SK-N-SH treated with all-trans-retinoic acid at 6 μM for 48 hours (cell line): Measurements from ENCODE around the gene RERE.

Experiments
- BACH2 ChIP-seq: fragments of 250-450 bp; sonication (Bioruptor Pico); IDR thresholded peaks from 2 replicates; pipeline ENCODE4 v1.9.0; 2021; ENCODE audit warnings: mild to moderate bottlenecking, borderline replicate concordance
- ISL1 ChIP-seq: fragments of 250-450 bp; sonication (Bioruptor Pico); IDR thresholded peaks from 2 replicates; pipeline ENCODE4 v2.1.2; 2022; ENCODE audit warnings: mild to moderate bottlenecking, moderate library complexity
- RARB ChIP-seq: fragments of 250-450 bp; sonication (Bioruptor Pico); IDR thresholded peaks from 2 replicates; pipeline ENCODE4 v1.8.0; 2021; ENCODE audit warnings: mild to moderate bottlenecking, moderate library complexity
- ZFP3 ChIP-seq: fragments of 250-450 bp; sonication (Bioruptor Pico); IDR thresholded peaks from 2 replicates; pipeline ENCODE4 v1.5.0; 2020; ENCODE audit warnings: mild to moderate bottlenecking, moderate library complexity
- ZNF8 ChIP-seq: fragments of 450-650 bp; formaldehyde crosslinking; IDR thresholded peaks from 2 replicates; pipeline ENCODE4 v1.5.0; 2020; ENCODE audit warnings: mild to moderate bottlenecking, moderate library complexity
- TF ChIP-seq, protein P1 (sequence below): fragments of 250-450 bp; sonication (Bioruptor Pico); IDR thresholded peaks from 2 replicates; pipeline ENCODE4 v1.8.0; 2020; ENCODE audit warnings: mild to moderate bottlenecking, moderate library complexity, borderline replicate concordance
- TF ChIP-seq, protein P2 (sequence below): fragments of 250-450 bp; sonication (Bioruptor Pico); IDR thresholded peaks from 2 replicates; pipeline ENCODE4 v1.5.1; 2020; ENCODE audit warnings: low read depth, mild to moderate bottlenecking, moderate library complexity

DNA sequence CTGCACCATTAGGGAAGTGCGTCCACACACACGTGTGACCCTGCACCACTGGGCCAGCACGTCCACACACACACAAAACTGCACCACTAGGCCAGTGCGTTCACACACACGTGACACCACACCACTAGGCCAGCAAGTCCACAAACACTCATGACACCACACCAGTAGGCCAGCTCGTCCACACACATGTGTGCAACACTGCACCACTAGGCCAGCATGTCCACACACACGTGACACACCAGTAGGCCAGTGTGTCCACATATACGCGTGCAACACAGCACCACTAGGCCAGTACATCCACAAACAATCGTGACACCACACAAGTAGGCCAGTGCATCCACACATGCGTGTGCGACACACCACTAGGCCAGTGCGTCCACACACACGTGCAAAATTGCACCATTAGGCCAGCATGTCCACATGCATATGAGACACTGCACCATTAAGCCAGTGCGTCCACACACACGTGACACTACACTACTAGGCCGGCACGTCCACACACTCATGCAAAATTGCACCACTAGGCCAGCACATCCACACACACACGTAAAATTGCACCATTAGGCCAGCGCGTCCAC lies 264.5 kb downstream of the RERE start:
- TF ChIP-seq ZNF8 (CRISPR knock-in tag) = no peak
- no peak for TF ChIP-seq BACH2
- TF ChIP-seq ZFP3 (CRISPR knock-in tag) = no peak
- TF ChIP-seq, protein P1, sequence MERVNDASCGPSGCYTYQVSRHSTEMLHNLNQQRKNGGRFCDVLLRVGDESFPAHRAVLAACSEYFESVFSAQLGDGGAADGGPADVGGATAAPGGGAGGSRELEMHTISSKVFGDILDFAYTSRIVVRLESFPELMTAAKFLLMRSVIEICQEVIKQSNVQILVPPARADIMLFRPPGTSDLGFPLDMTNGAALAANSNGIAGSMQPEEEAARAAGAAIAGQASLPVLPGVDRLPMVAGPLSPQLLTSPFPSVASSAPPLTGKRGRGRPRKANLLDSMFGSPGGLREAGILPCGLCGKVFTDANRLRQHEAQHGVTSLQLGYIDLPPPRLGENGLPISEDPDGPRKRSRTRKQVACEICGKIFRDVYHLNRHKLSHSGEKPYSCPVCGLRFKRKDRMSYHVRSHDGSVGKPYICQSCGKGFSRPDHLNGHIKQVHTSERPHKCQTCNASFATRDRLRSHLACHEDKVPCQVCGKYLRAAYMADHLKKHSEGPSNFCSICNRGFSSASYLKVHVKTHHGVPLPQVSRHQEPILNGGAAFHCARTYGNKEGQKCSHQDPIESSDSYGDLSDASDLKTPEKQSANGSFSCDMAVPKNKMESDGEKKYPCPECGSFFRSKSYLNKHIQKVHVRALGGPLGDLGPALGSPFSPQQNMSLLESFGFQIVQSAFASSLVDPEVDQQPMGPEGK (CRISPR knock-in tag) = no peak
- no peak for TF ChIP-seq RARB (CRISPR knock-in tag)
- no peak for TF ChIP-seq ISL1 (CRISPR knock-in tag)
- TF ChIP-seq, protein P2, sequence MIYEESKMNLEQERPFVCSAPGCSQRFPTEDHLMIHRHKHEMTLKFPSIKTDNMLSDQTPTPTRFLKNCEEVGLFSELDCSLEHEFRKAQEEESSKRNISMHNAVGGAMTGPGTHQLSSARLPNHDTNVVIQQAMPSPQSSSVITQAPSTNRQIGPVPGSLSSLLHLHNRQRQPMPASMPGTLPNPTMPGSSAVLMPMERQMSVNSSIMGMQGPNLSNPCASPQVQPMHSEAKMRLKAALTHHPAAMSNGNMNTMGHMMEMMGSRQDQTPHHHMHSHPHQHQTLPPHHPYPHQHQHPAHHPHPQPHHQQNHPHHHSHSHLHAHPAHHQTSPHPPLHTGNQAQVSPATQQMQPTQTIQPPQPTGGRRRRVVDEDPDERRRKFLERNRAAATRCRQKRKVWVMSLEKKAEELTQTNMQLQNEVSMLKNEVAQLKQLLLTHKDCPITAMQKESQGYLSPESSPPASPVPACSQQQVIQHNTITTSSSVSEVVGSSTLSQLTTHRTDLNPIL (CRISPR knock-in tag) = no peak
